Articular chondrocyte of knee joint (primary cell): ENCODE results near the gene SERPINB4. TPM values are rescaled to one million over a fixed set of nuclear protein-coding genes. Genes with fewer than 3 reads are reported as not detected.

Experiments used
- total RNA-seq: library from RNA; depleted of rRNA; stranded (reverse); fragments of >200 nt; gene quantifications from 2 replicates; pipeline ENCODE4 v1.2.3, GENCODE V29; 2012

The SERPINB4 gene
- total RNA-seq: not detected in 2 replicates

GRCh38 chr18:63644142-63644541 is at the start of gene SERPINB4:
Gene SERPINB4, minus strand, starts transcription at chr18:63644256. Its CDS starts 679 bp downstream, at chr18:63643577.

GRCh38 chr18:63661750-63662149 is 17.7 kb upstream of the SERPINB4 start, which contains the start of gene SERPINB3:
Gene SERPINB3, minus strand, starts transcription at chr18:63661893. Its CDS starts 677 bp downstream, at chr18:63661216.

Other genes with a start within 250 kb of the SERPINB4 start
- gene VPS4B, start 221.8 kb downstream of the SERPINB4 start, total RNA-seq: 52.5 and 58.0 TPM in 2 replicates
- gene SERPINB5, start 167.3 kb downstream of the SERPINB4 start, total RNA-seq: not detected in 2 replicates
- not detected in 2 replicates for gene SERPINB12, start 101.9 kb downstream of the SERPINB4 start, total RNA-seq
- not detected in 2 replicates for gene SERPINB13, start 56.9 kb downstream of the SERPINB4 start, total RNA-seq
- not detected in 2 replicates for gene SERPINB3, start 17.6 kb upstream of the SERPINB4 start, total RNA-seq
- not detected in 2 replicates for gene SERPINB11, start 58.7 kb upstream of the SERPINB4 start, total RNA-seq
- gene SERPINB7, start 131.2 kb upstream of the SERPINB4 start, total RNA-seq: 0.11 TPM in 1 of 2 replicates, not detected in the other
- gene SERPINB2, start 243.4 kb upstream of the SERPINB4 start, total RNA-seq: 0.22 TPM in 1 of 2 replicates, not detected in the other